DOHH2 (cell line): ENCODE data around the gene CFAP251.

Experiments
- H3F3A ChIP-seq: fragments of 200-600 bp; sonication (generic), shearing (Covaris generic); 2 replicates; pipeline ENCODE4 v1.6.0; 2016; ENCODE audit warnings: antibody characterized with exemption, mild to moderate bottlenecking; ENCODE audit not compliant: control insufficient read depth, insufficient read depth
- H3K27ac ChIP-seq: fragments of 200-600 bp; sonication (generic); 2 replicates; pipeline ENCODE4 v1.5.1; 2014; ENCODE audit warnings: low read depth, mild to moderate bottlenecking, low read length, moderate library complexity
- H3K27me3 ChIP-seq: fragments of 200-600 bp; sonication (generic); 2 replicates; pipeline ENCODE4 v1.6.1; 2014; ENCODE audit warnings: mild to moderate bottlenecking, low read length, mixed read lengths; ENCODE audit not compliant: control insufficient read depth
- H3K36me3 ChIP-seq: fragments of 200-600 bp; sonication (generic); 2 replicates; pipeline ENCODE4 v1.6.1; 2014; ENCODE audit warnings: mild to moderate bottlenecking, low read length, moderate library complexity, mixed read lengths; ENCODE audit not compliant: control insufficient read depth
- H3K4me1 ChIP-seq: fragments of 200-600 bp; sonication (generic); 2 replicates; pipeline ENCODE4 v1.6.1; 2014; ENCODE audit warnings: mild to moderate bottlenecking, low read length, mixed read lengths; ENCODE audit not compliant: control insufficient read depth
- H3K4me2 ChIP-seq: fragments of 200-600 bp; sonication (generic); 2 replicates; pipeline ENCODE4 v1.6.0; 2014; ENCODE audit warnings: mild to moderate bottlenecking, low read length, moderate library complexity
- H3K4me3 ChIP-seq: fragments of 200-600 bp; sonication (generic); 2 replicates; pipeline ENCODE4 v1.5.1; 2014; ENCODE audit warnings: mild to moderate bottlenecking, low read length, mixed read lengths
- H3K79me2 ChIP-seq: fragments of 200-600 bp; sonication (generic); 2 replicates; pipeline ENCODE4 v1.6.1; 2014; ENCODE audit warnings: mild to moderate bottlenecking, low read length, mixed read lengths; ENCODE audit not compliant: control insufficient read depth
- H3K9me2 ChIP-seq: fragments of 200-600 bp; sonication (generic); replicated peaks from 2 replicates; pipeline ENCODE4 v1.6.1; 2014; ENCODE audit warnings: mild to moderate bottlenecking, low read length, mixed read lengths; ENCODE audit not compliant: control insufficient read depth
- H3K9me3 ChIP-seq: fragments of 200-600 bp; sonication (generic); 2 replicates; pipeline ENCODE4 v1.6.1; 2014; ENCODE audit warnings: antibody characterized with exemption, low read length, mixed read lengths; ENCODE audit not compliant: control insufficient read depth, insufficient read depth
- H4K20me1 ChIP-seq: fragments of 200-600 bp; sonication (generic); 2 replicates; pipeline ENCODE4 v1.6.0; 2014; ENCODE audit warnings: low read depth, mild to moderate bottlenecking, antibody characterized with exemption, low read length, moderate library complexity; ENCODE audit not compliant: control insufficient read depth, insufficient read depth
- EZH2phosphoT487 ChIP-seq: fragments of 200-600 bp; sonication (generic); IDR thresholded peaks from 2 replicates; pipeline ENCODE4 v1.6.1; 2017; ENCODE audit warnings: borderline replicate concordance, mild to moderate bottlenecking, antibody characterized with exemption, low read length, moderate library complexity, mixed read lengths
- TF ChIP-seq, protein P1 (sequence below): fragments of 200-600 bp; sonication (generic); IDR thresholded peaks from one replicate; pipeline ENCODE4 v1.5.1; 2014; ENCODE audit warnings: antibody characterized with exemption, mild to moderate bottlenecking, low read depth, low read length; ENCODE audit not compliant: poor library complexity, severe bottlenecking

Gene CFAP251

DNA sequence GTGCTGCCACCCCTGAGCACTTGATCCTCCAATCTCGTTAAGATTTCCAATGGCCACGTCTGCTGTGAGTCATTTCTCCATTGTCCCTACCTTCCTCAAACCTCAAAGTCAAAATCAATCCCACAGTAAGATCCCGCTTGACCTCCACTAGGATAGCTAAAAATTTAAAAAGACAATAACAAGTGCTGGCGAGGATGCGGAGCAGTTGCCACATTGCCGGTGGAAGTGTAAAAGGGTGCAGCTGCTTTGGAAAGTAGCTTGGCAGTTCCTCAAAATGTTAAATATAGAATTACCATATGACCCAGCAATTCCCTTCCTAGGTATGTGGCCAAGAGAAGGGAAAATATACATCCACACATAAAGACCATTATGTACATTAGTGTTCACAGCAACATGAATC lies 93.8 kb downstream of the CFAP251 start:
- Histone ChIP-seq H4K20me1 (no peaks in the 10 kb centered on the region), H3F3A (peaks cover 83% of the 10 kb centered on the region), H3K79me2 (peaks cover 75% of the 10 kb centered on the region), H3K4me1 (peaks cover 97% of the 10 kb centered on the region), H3K4me2 (peak overlapping the region; percentile 84), H3K27me3 (no peaks in the 10 kb centered on the region), H3K9me2 (no peaks in the 10 kb centered on the region), H3K9me3 (no peaks in the 10 kb centered on the region; the same call in 1 of the 2 replicates), H3K36me3 (peaks cover 70% of the 10 kb centered on the region), H3K4me3 (peak overlapping the region; percentile 76), H3K27ac (peak overlapping the region; percentile 99)
- TF ChIP-seq, protein P1, sequence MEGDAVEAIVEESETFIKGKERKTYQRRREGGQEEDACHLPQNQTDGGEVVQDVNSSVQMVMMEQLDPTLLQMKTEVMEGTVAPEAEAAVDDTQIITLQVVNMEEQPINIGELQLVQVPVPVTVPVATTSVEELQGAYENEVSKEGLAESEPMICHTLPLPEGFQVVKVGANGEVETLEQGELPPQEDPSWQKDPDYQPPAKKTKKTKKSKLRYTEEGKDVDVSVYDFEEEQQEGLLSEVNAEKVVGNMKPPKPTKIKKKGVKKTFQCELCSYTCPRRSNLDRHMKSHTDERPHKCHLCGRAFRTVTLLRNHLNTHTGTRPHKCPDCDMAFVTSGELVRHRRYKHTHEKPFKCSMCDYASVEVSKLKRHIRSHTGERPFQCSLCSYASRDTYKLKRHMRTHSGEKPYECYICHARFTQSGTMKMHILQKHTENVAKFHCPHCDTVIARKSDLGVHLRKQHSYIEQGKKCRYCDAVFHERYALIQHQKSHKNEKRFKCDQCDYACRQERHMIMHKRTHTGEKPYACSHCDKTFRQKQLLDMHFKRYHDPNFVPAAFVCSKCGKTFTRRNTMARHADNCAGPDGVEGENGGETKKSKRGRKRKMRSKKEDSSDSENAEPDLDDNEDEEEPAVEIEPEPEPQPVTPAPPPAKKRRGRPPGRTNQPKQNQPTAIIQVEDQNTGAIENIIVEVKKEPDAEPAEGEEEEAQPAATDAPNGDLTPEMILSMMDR, result no peak
- no peak for TF ChIP-seq EZH2phosphoT487

DNA sequence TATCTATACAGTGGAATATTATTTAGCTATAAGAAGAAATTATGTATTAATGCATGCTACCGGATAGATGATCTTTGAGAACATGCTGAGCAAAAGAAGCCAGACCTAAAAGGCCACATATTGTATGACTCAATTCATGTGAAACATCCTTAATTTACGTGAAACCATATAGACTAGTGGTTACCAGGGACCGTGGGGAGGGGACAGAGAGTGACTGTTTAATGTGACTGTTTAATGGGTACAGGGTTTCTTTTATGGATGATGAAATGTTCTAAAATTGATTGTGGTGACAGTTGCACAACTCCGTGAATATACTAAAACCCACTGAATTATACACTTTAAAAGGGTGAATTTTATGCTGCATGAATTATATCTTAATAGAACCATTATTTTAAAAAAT lies 94.7 kb downstream of the CFAP251 start:
- Histone ChIP-seq H3K9me2 (no peaks in the 10 kb centered on the region), H3K9me3 (peaks cover 2% of the 10 kb centered on the region; the same call in 1 of the 2 replicates), H3K36me3 (peaks cover 67% of the 10 kb centered on the region), H3F3A (peaks cover 80% of the 10 kb centered on the region), H4K20me1 (no peaks in the 10 kb centered on the region), H3K4me1 (peaks cover 95% of the 10 kb centered on the region), H3K4me2 (peak overlapping the region; percentile 84), H3K27ac (peak overlapping the region; percentile 99), H3K4me3 (peak overlapping the region; percentile 76), H3K27me3 (no peaks in the 10 kb centered on the region), H3K79me2 (peaks cover 74% of the 10 kb centered on the region)
- TF ChIP-seq EZH2phosphoT487, result no peak
- TF ChIP-seq, protein P1, result no peak

DNA sequence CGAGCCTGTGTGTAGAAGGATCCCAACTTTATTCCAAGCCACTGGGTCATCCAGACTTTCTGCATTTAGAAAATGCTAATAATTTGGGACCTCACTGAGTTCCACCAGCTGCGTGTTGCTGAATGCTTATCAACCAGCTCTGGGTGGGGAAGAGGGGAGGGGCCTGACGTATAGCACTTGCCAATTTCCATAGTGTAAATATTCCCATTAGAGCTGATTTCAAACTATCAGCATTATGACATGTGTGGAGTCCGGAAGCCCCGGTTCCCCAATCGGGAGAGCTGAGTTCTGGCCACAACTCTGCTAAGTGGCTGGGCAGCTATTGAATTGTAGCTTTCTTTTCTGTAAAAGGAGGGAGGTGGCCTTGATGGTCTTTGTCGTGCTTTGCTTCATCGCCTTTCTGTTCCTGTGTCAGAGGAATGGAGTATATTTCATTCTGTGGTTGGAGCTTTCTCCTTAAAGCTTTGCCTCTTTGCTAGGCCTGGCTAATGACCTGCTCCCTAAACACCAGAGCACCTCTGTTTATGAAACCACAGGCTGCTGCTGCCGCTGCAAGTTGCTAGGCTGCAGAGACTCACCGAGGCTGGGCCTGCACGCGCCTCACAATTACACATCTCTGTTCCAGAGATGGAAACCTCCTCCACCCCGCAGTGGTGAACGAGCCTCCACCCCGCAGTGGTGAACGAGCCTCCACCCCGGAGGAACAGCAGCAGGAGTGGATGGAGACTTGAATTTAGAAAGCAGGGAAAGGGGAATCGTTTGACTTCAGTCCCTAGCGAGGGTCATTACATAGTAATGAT lies 95.6 kb downstream of the CFAP251 start:
- Histone ChIP-seq H3K27ac (peak overlapping the region; percentile 99), H3K79me2 (peaks cover 82% of the 10 kb centered on the region), H3K4me2 (peak overlapping the region; percentile 84), H3K9me2 (no peaks in the 10 kb centered on the region), H3K4me1 (peaks cover 95% of the 10 kb centered on the region), H3K36me3 (peaks cover 75% of the 10 kb centered on the region), H3K4me3 (peak overlapping the region; percentile 76), H4K20me1 (no peaks in the 10 kb centered on the region), H3K27me3 (no peaks in the 10 kb centered on the region), H3F3A (peaks cover 80% of the 10 kb centered on the region), H3K9me3 (peaks cover 4% of the 10 kb centered on the region; the same call in 1 of the 2 replicates)
- TF ChIP-seq, protein P1, result no peak
- TF ChIP-seq EZH2phosphoT487, result no peak
